ENCODE measurements around the gene PLXNB3.

DNA sequence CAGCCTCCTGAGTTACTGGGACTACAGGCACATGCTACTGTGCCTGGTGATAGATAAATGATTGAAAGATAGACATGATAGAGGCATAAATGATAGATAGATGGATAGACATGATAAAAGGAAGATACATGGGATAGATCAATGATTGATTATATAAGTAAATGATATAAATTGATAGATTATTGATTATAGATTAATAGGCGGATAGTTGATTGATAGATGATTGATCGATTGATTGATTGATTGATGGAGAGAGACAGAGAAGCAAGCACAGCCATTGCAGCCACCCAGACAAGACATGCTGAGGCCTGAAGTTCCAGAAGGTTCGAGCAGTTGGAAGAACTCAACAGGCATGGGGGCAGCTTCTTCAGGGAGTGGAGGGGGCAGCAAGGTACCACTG lies 17.7 kb upstream of the PLXNB3 start:
- no peak for TF ChIP-seq POLR2A (IDR thresholded peaks at IDR 0.05)
- TF ChIP-seq, protein P1, sequence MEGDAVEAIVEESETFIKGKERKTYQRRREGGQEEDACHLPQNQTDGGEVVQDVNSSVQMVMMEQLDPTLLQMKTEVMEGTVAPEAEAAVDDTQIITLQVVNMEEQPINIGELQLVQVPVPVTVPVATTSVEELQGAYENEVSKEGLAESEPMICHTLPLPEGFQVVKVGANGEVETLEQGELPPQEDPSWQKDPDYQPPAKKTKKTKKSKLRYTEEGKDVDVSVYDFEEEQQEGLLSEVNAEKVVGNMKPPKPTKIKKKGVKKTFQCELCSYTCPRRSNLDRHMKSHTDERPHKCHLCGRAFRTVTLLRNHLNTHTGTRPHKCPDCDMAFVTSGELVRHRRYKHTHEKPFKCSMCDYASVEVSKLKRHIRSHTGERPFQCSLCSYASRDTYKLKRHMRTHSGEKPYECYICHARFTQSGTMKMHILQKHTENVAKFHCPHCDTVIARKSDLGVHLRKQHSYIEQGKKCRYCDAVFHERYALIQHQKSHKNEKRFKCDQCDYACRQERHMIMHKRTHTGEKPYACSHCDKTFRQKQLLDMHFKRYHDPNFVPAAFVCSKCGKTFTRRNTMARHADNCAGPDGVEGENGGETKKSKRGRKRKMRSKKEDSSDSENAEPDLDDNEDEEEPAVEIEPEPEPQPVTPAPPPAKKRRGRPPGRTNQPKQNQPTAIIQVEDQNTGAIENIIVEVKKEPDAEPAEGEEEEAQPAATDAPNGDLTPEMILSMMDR (IDR thresholded peaks at IDR 0.05), result no peak
- TF ChIP-seq POLR2AphosphoS5 (IDR thresholded peaks at IDR 0.05), result no peak
